Inflammatory macrophage treated with lipopolysaccharide for 4 hours (primary cell): ENCODE data around the gene NUCB1.
"Not testable (repeated sequence)": the region's sequence is repeated elsewhere in the genome, so short reads cannot be mapped to it uniquely, and the experiment has no call there.

Source experiments
- DNase-seq: peaks from one replicate; pipeline ENCODE4 v3.0.0-alpha.2; 2020

NUCB1 gene

GRCh38 chr19:48874303-48875135 lies 25.6 kb upstream of the NUCB1 start:
- peak; percentile 83 for DNase-seq

- DNase-seq = not testable (repeated sequence)
Measured at GRCh38 chr19:48876043-48876981, 23.8 kb upstream of the NUCB1 start.

GRCh38 chr19:48877855-48878195 lies 22.3 kb upstream of the NUCB1 start:
- no peak for DNase-seq

GRCh38 chr19:48878196-48879024 lies 21.7 kb upstream of the NUCB1 start:
- DNase-seq = peak; percentile 78

- DNase-seq = no peak
Measured at GRCh38 chr19:48879025-48879637, 21.0 kb upstream of the NUCB1 start.

- not testable (repeated sequence) for DNase-seq
Measured at GRCh38 chr19:48879696-48880095, 20.4 kb upstream of the NUCB1 start.

GRCh38 chr19:48881741-48882657 lies 18.1 kb upstream of the NUCB1 start:
- no peak for DNase-seq

- DNase-seq = no peak
Measured at GRCh38 chr19:48883726-48884125, 16.4 kb upstream of the NUCB1 start.

- DNase-seq = no peak
Measured at GRCh38 chr19:48887861-48888612, 12.1 kb upstream of the NUCB1 start.

GRCh38 chr19:48889496-48889895 lies 10.6 kb upstream of the NUCB1 start:
- not testable (repeated sequence) for DNase-seq

- no peak for DNase-seq
Measured at GRCh38 chr19:48890551-48890950, 9.6 kb upstream of the NUCB1 start.

GRCh38 chr19:48895226-48895625 lies 4.9 kb upstream of the NUCB1 start:
- DNase-seq = no peak

GRCh38 chr19:48896191-48896720 lies 3.9 kb upstream of the NUCB1 start:
- no peak for DNase-seq

- DNase-seq = no peak
Measured at GRCh38 chr19:48897181-48897580, 2.9 kb upstream of the NUCB1 start.

- not testable (repeated sequence) for DNase-seq
Measured at GRCh38 chr19:48899386-48899749, 744 bp upstream of the NUCB1 start.

- DNase-seq = peak; percentile 61
Measured at GRCh38 chr19:48900477-48901406, 630 bp downstream of the NUCB1 start.

- not testable (repeated sequence) for DNase-seq
Measured at GRCh38 chr19:48902291-48902690, 2.2 kb downstream of the NUCB1 start.

GRCh38 chr19:48903788-48904187 lies 3.7 kb downstream of the NUCB1 start:
- not testable (repeated sequence) for DNase-seq

- no peak for DNase-seq
Measured at GRCh38 chr19:48905664-48906063, 5.6 kb downstream of the NUCB1 start.
